ENCODE data around the gene PLEKHA6.
A peak's percentile ranks its signal among the peaks of the same experiment; 100 is the strongest.

The PLEKHA6 gene

GRCh38 chr1:204307334-204307883 is 52.3 kb downstream of the PLEKHA6 start:
- DNase-seq: no peak

GRCh38 chr1:204306076-204306475 is 53.7 kb downstream of the PLEKHA6 start:
- DNase-seq: no peak

- DNase-seq: no peak
Measured at GRCh38 chr1:204304067-204304466, 55.7 kb downstream of the PLEKHA6 start.

GRCh38 chr1:204302769-204303168 is 57.0 kb downstream of the PLEKHA6 start:
- DNase-seq: no peak

GRCh38 chr1:204301171-204301957 is 58.4 kb downstream of the PLEKHA6 start:
- no peak for DNase-seq

- DNase-seq: no peak
Measured at GRCh38 chr1:204299814-204300365, 59.8 kb downstream of the PLEKHA6 start.

- no peak for DNase-seq
Measured at GRCh38 chr1:204296431-204296988, 63.2 kb downstream of the PLEKHA6 start.

GRCh38 chr1:204295671-204296070 is 64.1 kb downstream of the PLEKHA6 start:
- no peak for DNase-seq

- no peak for DNase-seq
Measured at GRCh38 chr1:204294357-204294756, 65.4 kb downstream of the PLEKHA6 start.

GRCh38 chr1:204293605-204294337 is 66.0 kb downstream of the PLEKHA6 start:
- DNase-seq: no peak

- no peak for DNase-seq
Measured at GRCh38 chr1:204292740-204293139, 67.0 kb downstream of the PLEKHA6 start.

- DNase-seq: no peak
Measured at GRCh38 chr1:204289280-204289679, 70.4 kb downstream of the PLEKHA6 start.

GRCh38 chr1:204288021-204288588 is 71.6 kb downstream of the PLEKHA6 start:
- DNase-seq: peak; percentile 36

GRCh38 chr1:204287466-204287891 is 72.2 kb downstream of the PLEKHA6 start:
- DNase-seq: no peak

- DNase-seq: no peak
Measured at GRCh38 chr1:204286831-204287421, 72.8 kb downstream of the PLEKHA6 start.

GRCh38 chr1:204286315-204286714 is 73.4 kb downstream of the PLEKHA6 start:
- no peak for DNase-seq

- no peak for DNase-seq
Measured at GRCh38 chr1:204285436-204286305, 74.1 kb downstream of the PLEKHA6 start.

GRCh38 chr1:204284929-204285328 is 74.8 kb downstream of the PLEKHA6 start:
- DNase-seq: no peak

GRCh38 chr1:204283711-204284651 is 75.7 kb downstream of the PLEKHA6 start:
- DNase-seq: no peak

GRCh38 chr1:204282761-204283221 is 76.9 kb downstream of the PLEKHA6 start:
- DNase-seq: no peak

Data from COR-L47 (cell line).